Adipocyte (in vitro differentiated cells): ENCODE data around the gene CTRB2.
A peak's percentile ranks its signal among the peaks of the same experiment; 100 is the strongest.
"Not testable (repeated sequence)": the region's sequence is repeated elsewhere in the genome, so short reads cannot be mapped to it uniquely, and the experiment has no call there.

ENCODE experiments used
- DNase-seq: peaks from one replicate; pipeline ENCODE4 v3.0.0-alpha.2; 2015; ENCODE audit warnings: low read depth
- H3K27me3 ChIP-seq: replicated peaks from 2 replicates; pipeline ENCODE4 v1.7.0; 2013; ENCODE audit warnings: mild to moderate bottlenecking, low read length, moderate library complexity; ENCODE audit not compliant: control insufficient read depth, insufficient read depth
- H3K36me3 ChIP-seq: 2 replicates; pipeline ENCODE4 v1.7.0; 2013; ENCODE audit warnings: low read length, mild to moderate bottlenecking, moderate library complexity; ENCODE audit not compliant: control insufficient read depth, insufficient read depth, severe bottlenecking
- H3K4me1 ChIP-seq: 2 replicates; pipeline ENCODE4 v1.7.0; 2013; ENCODE audit warnings: mild to moderate bottlenecking, low read length, moderate library complexity; ENCODE audit not compliant: control insufficient read depth, insufficient read depth
- H3K4me3 ChIP-seq: 2 replicates; pipeline ENCODE4 v1.7.0; 2013; ENCODE audit warnings: mild to moderate bottlenecking, low read length, moderate library complexity
- H3K9ac ChIP-seq: 2 replicates; pipeline ENCODE4 v1.7.0; 2013; ENCODE audit warnings: mild to moderate bottlenecking, low read length, moderate library complexity
- H3K9me3 ChIP-seq: 2 replicates; pipeline ENCODE4 v1.7.0; 2013; ENCODE audit warnings: mild to moderate bottlenecking, low read length, moderate library complexity; ENCODE audit not compliant: control insufficient read depth

The CTRB2 gene

GRCh38 chr16:75248536-75249380 lies 41.8 kb upstream of the CTRB2 start:
- Histone ChIP-seq H3K4me1 (peaks cover 88% of the 10 kb centered on the region), H3K9me3 (no peaks in the 10 kb centered on the region), H3K27me3 (no peaks in the 10 kb centered on the region), H3K36me3 (no peaks in the 10 kb centered on the region), H3K9ac (peak overlapping the region; percentile 51), H3K4me3 (no peak overlapping the region)
- no peak for DNase-seq

GRCh38 chr16:75248142-75248535 lies 41.2 kb upstream of the CTRB2 start:
- Histone ChIP-seq H3K4me1 (peaks cover 85% of the 10 kb centered on the region), H3K27me3 (no peaks in the 10 kb centered on the region), H3K9ac (peak overlapping the region; percentile 29), H3K4me3 (no peak overlapping the region), H3K36me3 (no peaks in the 10 kb centered on the region), H3K9me3 (no peaks in the 10 kb centered on the region)
- no peak for DNase-seq

DNA sequence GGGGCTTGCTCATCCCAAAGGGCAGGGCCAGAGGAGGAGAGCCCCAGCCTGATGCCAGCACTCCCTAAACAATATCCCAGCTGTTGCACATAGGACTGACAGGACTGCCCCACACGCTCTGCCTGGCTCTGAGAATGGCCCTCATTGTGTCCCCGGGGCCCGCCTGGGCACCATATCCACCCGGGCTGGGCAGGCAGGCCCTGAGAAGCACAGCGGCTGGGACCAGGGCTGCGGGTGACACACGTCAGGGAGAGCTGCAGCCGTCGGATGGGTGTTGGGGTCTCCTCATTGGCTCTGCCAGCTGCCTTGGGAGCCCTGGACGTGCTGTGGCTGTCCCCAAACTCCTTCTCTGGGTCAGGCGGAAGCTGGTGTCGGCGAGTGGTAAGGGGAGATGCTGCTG lies 40.3 kb upstream of the CTRB2 start:
- Histone ChIP-seq H3K36me3 (peaks cover 4% of the 10 kb centered on the region), H3K4me1 (peaks cover 76% of the 10 kb centered on the region), H3K9me3 (no peaks in the 10 kb centered on the region), H3K9ac (peak overlapping the region; percentile 29), H3K4me3 (no peak overlapping the region), H3K27me3 (no peaks in the 10 kb centered on the region)
- no peak for DNase-seq

GRCh38 chr16:75246504-75247205 lies 39.7 kb upstream of the CTRB2 start:
- H3K4me1 ChIP-seq, result peaks cover 70% of the 10 kb centered on the region
- DNase-seq, result no peak
- H3K36me3 ChIP-seq, result peaks cover 10% of the 10 kb centered on the region
- no peaks in the 10 kb centered on the region for H3K27me3 ChIP-seq
- H3K4me3 ChIP-seq, result no peak overlapping the region
- peak overlapping the region; percentile 77 for H3K9ac ChIP-seq
- H3K9me3 ChIP-seq, result no peaks in the 10 kb centered on the region

- DNase-seq, result peak; percentile 95
These were observed 38.1 kb upstream of the CTRB2 start for GRCh38 chr16:75244844-75245758.

DNA sequence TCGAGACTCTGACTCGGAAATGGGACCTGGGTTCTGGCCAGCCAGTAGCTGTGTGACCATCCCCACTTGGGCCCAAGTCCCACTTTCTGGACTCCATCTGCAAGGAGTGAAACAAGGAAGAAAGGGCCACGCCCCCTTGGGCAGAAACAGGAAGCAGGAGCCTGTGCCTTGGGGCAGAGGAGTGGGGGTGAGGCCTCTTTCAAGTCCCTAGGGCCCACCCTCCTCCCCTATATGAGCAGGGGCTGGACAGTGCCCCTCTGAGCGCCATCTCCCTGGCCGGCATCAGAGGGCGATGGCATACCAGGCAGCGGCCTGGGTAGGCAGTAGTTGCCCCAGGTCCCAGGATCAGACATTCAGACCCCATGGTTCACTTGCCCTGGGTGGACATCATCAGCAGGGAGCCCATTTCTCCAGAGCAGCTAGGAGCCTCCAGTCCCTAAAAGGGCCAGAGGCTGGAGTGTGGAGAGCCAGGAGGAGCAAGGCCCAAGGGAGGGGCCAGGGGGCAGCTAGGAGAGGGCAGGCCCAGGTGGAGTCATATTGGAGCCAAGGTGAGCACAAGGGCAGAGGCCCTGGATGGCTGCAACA lies 37.4 kb upstream of the CTRB2 start:
- Histone ChIP-seq H3K27me3 (no peaks in the 10 kb centered on the region), H3K9ac (peak overlapping the region; percentile 77), H3K4me3 (peak overlapping the region; percentile 14), H3K4me1 (peaks cover 74% of the 10 kb centered on the region), H3K36me3 (peaks cover 22% of the 10 kb centered on the region), H3K9me3 (no peaks in the 10 kb centered on the region)
- peak; percentile 68 for DNase-seq

More at GRCh38 chr16:75244844-75245758, 38.1 kb upstream of the CTRB2 start:
- Histone ChIP-seq H3K36me3 (peaks cover 22% of the 10 kb centered on the region), H3K9ac (peak overlapping the region; percentile 77), H3K4me3 (peak overlapping the region; percentile 48), H3K4me1 (peaks cover 74% of the 10 kb centered on the region), H3K9me3 (no peaks in the 10 kb centered on the region), H3K27me3 (no peaks in the 10 kb centered on the region)

DNA sequence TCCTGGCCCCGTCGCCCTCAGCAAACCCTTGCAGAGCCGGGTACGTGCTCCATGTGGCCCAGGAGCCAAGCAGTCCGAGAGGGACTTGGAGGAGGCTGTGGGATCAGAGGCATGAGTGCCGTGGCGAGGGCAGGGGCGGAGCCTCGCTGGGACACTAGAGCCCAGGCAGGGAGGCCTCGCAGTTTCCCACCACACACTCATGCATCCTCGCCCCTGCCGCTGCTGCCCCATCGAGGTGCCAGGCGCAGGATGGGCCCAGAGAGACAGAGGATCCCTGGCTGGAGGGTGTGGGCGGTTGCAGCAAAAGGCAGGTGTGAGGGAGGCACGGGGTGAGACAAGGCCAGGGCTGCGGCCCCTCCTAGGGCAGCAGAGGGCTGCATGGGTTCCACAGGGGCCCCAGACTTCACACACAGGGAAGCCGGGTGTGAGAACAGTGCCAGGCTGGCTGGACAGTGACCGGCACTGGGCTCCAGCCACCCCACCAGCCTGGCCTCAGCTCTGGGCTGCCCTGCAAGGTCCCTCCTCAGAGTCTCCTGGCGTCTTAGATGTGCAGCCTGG lies 36.8 kb upstream of the CTRB2 start:
- peaks cover 22% of the 10 kb centered on the region for H3K36me3 ChIP-seq
- DNase-seq, result no peak
- no peak overlapping the region for H3K4me3 ChIP-seq
- H3K9ac ChIP-seq, result peak overlapping the region; percentile 77
- no peaks in the 10 kb centered on the region for H3K9me3 ChIP-seq
- no peaks in the 10 kb centered on the region for H3K27me3 ChIP-seq
- H3K4me1 ChIP-seq, result peaks cover 74% of the 10 kb centered on the region

DNA sequence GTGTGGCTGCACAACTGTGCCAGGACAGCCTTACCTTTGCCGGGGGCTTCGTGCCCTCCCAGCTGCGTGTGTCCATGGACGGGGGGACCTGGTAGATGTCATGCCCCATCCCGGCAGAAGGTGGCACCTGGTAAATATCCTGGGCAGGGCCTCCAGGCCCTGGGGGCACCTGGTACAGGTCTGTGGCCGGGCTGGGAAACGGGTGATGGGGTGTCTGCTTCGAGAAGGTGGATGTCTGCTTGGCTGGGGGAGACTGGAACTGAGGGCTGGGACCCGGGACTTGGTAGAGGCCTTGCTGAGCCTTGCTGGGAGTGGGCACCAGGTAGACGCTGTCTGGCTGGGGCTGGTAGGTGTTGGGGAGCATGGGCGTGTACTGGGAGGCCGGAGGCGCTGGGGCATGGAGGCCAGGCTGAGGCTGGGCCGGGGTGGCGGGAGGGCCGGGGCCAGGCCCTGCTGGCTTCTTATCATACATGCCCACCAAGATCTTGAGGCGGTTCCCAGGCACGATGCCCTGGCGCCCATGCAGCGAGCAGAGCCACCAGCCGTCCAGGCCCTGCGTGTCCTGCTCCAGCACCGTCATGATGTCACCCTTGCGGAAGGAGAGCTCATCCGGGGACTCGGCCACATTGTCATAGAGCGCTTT lies 35.6 kb upstream of the CTRB2 start:
- not testable (repeated sequence) for H3K4me3 ChIP-seq, H3K9me3 ChIP-seq, H3K27me3 ChIP-seq, H3K9ac ChIP-seq, DNase-seq
- H3K4me1 ChIP-seq, result peaks cover 74% of the 10 kb centered on the region
- peaks cover 22% of the 10 kb centered on the region for H3K36me3 ChIP-seq

DNA sequence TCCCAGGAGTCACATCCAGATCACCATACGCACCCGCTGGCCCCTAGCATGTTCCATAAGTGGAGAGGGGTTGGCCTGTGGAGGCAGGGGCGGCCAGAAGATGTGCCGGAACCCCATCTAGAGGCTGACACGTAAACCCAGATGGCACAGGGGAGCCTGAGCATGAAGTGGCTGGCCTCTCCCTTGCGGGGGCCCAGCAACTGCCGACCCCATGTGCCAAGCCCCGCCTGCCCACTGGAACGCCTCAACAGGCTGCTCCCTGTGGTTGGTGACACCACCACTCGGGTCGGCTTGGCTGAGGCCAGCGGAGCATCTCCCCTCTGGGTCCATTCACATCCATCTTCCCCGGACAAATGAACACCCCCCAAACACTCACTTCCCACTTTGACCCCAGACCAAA lies 35.0 kb upstream of the CTRB2 start:
- Histone ChIP-seq H3K4me3 (no peak overlapping the region), H3K9ac (no peak overlapping the region), H3K27me3 (no peaks in the 10 kb centered on the region), H3K4me1 (peaks cover 70% of the 10 kb centered on the region), H3K36me3 (peaks cover 22% of the 10 kb centered on the region), H3K9me3 (no peaks in the 10 kb centered on the region)
- DNase-seq, result no peak

DNA sequence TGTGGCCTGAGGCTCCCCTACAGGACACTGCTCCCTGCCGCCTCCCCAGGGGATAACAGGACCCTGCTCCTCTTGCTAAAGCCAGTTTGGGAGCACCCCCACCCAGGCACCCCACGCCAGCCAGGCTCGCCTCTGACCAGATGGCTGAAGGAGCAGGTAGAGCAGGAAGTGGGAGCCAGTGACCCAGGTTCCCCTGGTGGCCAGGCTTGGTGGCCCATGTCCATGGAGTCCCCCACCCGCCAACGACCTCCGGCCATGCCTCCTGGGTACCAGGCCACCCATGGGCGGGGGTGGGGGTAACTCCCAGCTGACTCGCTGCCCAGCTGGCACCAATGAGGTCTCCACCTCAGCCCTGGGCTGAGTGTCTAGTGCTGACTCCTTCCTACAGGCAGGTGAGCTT lies 34.5 kb upstream of the CTRB2 start:
- Histone ChIP-seq H3K4me3 (no peak overlapping the region), H3K9me3 (no peaks in the 10 kb centered on the region), H3K4me1 (peaks cover 65% of the 10 kb centered on the region), H3K27me3 (no peaks in the 10 kb centered on the region), H3K9ac (no peak overlapping the region), H3K36me3 (peaks cover 26% of the 10 kb centered on the region)
- no peak for DNase-seq
